Fibroblast of the aortic adventitia (primary cell): ENCODE data around the gene CCDC192. TPM values are rescaled to one million over a fixed set of nuclear protein-coding genes. Genes with fewer than 3 reads are reported as not detected.

Experiments
- DNase-seq: peaks from one replicate; pipeline ENCODE4 v3.0.0-alpha.2; 2010; ENCODE audit warnings: low read depth
- H3K4me3 ChIP-seq: 2 replicates; pipeline ENCODE4 v1.5.1; 2011; ENCODE audit warnings: low read depth, mild to moderate bottlenecking, control low read depth, low read length, moderate library complexity
- CTCF ChIP-seq: IDR thresholded peaks from 2 replicates; pipeline ENCODE4 v1.5.1; 2011; ENCODE audit warnings: mild to moderate bottlenecking, low read length, control low read depth, inconsistent platforms; ENCODE audit not compliant: insufficient read depth
- total RNA-seq: library from RNA; depleted of rRNA; stranded (reverse); fragments of >200 nt; gene quantifications from 2 replicates; pipeline ENCODE4 v1.2.3, GENCODE V29; 2012; ENCODE audit warnings: low replicate concordance

CCDC192 gene
- total RNA-seq, 1 donor = not detected

GRCh38 chr5:127980843-127981242 is 277.7 kb downstream of the CCDC192 start:
- no peak for TF ChIP-seq CTCF
- no peak for DNase-seq
- H3K4me3 ChIP-seq = no peak overlapping the region

GRCh38 chr5:127981498-127981897 is 278.3 kb downstream of the CCDC192 start:
- no peak overlapping the region for H3K4me3 ChIP-seq
- no peak for DNase-seq
- TF ChIP-seq CTCF = no peak

- no peak for DNase-seq
- no peak for TF ChIP-seq CTCF
- H3K4me3 ChIP-seq = no peak overlapping the region
These were observed 282.7 kb downstream of the CCDC192 start for GRCh38 chr5:127985811-127986325.

GRCh38 chr5:127987354-127988145 is 284.4 kb downstream of the CCDC192 start:
- TF ChIP-seq CTCF = no peak
- no peak for DNase-seq
- no peak overlapping the region for H3K4me3 ChIP-seq

GRCh38 chr5:127988146-127988760 is 285.1 kb downstream of the CCDC192 start:
- H3K4me3 ChIP-seq = no peak overlapping the region
- peak; percentile 89 for DNase-seq
- no peak for TF ChIP-seq CTCF

Other genes starting within 250 kb of the CCDC192 start
- gene PRRC1, start 185.8 kb upstream of the CCDC192 start, total RNA-seq = 49.2 and 79.5 TPM in 2 replicates
- not detected in 2 replicates for gene CTXN3, start 54.3 kb upstream of the CCDC192 start, total RNA-seq